ENCODE data around the gene SHISA5. TPM values are rescaled to one million over a fixed set of nuclear protein-coding genes. Genes with fewer than 3 reads are reported as not detected.

SHISA5 gene
- total and polyA plus RNA-seq, 2 of the 8 experiments (the other 6 are each of a cell fraction or from before 2014, with no cell fraction given) = 196 to 315 TPM

- TF ChIP-seq KDM1A (IDR thresholded peaks at IDR 0.05; ENCODE audit: borderline replicate concordance, low read length) (no peak), TAF1 (IDR thresholded peaks at IDR 0.05; ENCODE audit: low read depth, low read length) (no peak), CTCF (IDR thresholded peaks at IDR 0.05; ENCODE audit: control extremely low read depth in 1 of 3, insufficient read depth in 1 of 3, low read depth in 1 of 3, low read length in 3 of 3) (no peak), CTBP2 (IDR thresholded peaks at IDR 0.05; ENCODE audit: borderline replicate concordance, insufficient read depth, insufficient read length, low read length) (no peak), EZH2 (IDR thresholded peaks at IDR 0.05; ENCODE audit: low read depth, low read length, severe bottlenecking) (no peak), ZNF274 (IDR thresholded peaks at IDR 0.05; ENCODE audit: borderline replicate concordance, extremely low read depth, low read length) (no peak), YY1 (IDR thresholded peaks at IDR 0.05; ENCODE audit: low read depth, low read length) (no peak), ASH2L (IDR thresholded peaks at IDR 0.05; ENCODE audit: low read length) (no peak), RAD21 (IDR thresholded peaks at IDR 0.05 in 1 of 2, conservative IDR thresholded peaks at IDR 0.05 in 1 of 2; ENCODE audit: low read depth in 2 of 2, low read length in 2 of 2) (no peak)
These were observed 27.4 kb downstream of the SHISA5 start (continued) for GRCh38 chr3:48476426-48477053.

Measured in H1 (cell line).